ENCODE results near the gene TMEM63C.

DNA sequence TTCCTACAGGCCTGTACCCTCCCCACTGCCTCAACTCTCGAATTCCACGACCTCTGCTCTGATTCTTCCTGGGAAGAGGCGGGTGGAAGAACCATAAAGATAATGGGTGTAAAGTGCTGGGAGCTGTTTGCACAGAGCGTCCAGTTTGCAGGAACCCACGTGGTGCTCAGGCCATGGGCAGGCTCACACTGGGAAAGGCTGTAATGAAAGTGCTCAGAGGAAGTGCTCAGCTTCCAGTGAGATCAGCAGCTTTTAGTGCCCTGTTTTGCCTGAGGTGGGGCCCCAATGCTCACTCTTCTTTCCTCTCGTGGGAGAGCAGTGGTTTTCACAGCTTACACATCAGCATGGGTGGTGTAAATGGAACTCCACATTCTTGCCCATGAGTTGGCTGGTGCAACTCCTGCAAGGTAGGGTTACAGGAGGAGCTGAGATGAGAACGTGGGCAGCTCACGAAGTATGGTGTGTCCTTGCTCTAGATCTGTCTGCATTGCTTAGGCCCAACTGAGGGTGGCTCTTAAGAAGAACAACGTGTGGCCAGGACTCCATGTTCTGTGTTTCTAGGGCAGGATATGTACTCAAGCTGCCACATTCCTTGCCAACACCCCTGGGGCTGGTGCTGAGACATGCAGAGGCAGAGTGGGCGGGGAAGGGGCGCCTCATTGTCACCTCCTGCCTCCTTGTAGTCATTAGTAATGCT, 2.9 kb downstream of the TMEM63C start:
- TF ChIP-seq ZNF70 (CRISPR knock-in tag; IDR thresholded peaks at IDR 0.05) (no peak), ESRRG (CRISPR knock-in tag; IDR thresholded peaks at IDR 0.05) (no peak), PATZ1 (CRISPR knock-in tag; IDR thresholded peaks at IDR 0.05; ENCODE audit: borderline replicate concordance) (no peak), CSDC2 (CRISPR knock-in tag; IDR thresholded peaks at IDR 0.05) (no peak), ZFP3 (CRISPR knock-in tag; IDR thresholded peaks at IDR 0.05) (no peak), ISL1 (CRISPR knock-in tag; IDR thresholded peaks at IDR 0.05) (no peak), PPARA (CRISPR knock-in tag; IDR thresholded peaks at IDR 0.05; ENCODE audit: borderline replicate concordance) (no peak), TOX (CRISPR knock-in tag; IDR thresholded peaks at IDR 0.05; ENCODE audit: borderline replicate concordance) (no peak), ZFP30 (CRISPR knock-in tag; IDR thresholded peaks at IDR 0.05) (no peak), TSHZ2 (CRISPR knock-in tag; IDR thresholded peaks at IDR 0.05) (no peak), ZNF8 (CRISPR knock-in tag; IDR thresholded peaks at IDR 0.05) (no peak), ZNF565 (CRISPR knock-in tag; conservative IDR thresholded peaks at IDR 0.05; ENCODE audit: low read depth) (no peak)
- TF ChIP-seq, protein P1, sequence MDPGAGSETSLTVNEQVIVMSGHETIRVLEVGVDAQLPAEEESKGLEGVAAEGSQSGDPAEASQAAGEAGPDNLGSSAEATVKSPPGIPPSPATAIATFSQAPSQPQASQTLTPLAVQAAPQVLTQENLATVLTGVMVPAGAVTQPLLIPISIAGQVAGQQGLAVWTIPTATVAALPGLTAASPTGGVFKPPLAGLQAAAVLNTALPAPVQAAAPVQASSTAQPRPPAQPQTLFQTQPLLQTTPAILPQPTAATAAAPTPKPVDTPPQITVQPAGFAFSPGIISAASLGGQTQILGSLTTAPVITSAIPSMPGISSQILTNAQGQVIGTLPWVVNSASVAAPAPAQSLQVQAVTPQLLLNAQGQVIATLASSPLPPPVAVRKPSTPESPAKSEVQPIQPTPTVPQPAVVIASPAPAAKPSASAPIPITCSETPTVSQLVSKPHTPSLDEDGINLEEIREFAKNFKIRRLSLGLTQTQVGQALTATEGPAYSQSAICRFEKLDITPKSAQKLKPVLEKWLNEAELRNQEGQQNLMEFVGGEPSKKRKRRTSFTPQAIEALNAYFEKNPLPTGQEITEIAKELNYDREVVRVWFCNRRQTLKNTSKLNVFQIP (CRISPR knock-in tag; IDR thresholded peaks at IDR 0.05; ENCODE audit: borderline replicate concordance, low read depth) = no peak
